Omental fat pad (tissue), 4 donors: ENCODE results near the gene FARSB. TPM values are rescaled to one million over a fixed set of nuclear protein-coding genes. Genes with fewer than 3 reads are reported as not detected.

Source experiments
- ATAC-seq: fragments of 150-250 bp; one replicate; pipeline ENCODE4 v1.9.1; 2016; ENCODE audit warnings: mild to moderate bottlenecking, moderate library complexity; ENCODE audit not compliant: low FRiP score
- DNase-seq: peaks from one replicate; pipeline ENCODE4 v3.0.0-alpha.2; 2019; ENCODE audit warnings: low spot score
- CTCF ChIP-seq, 3 donors: fragments of 450-650 bp; IDR thresholded peaks; one replicate each; pipeline ENCODE4 v1.5.1; 2016 to 2017; ENCODE audit warnings: antibody characterized with exemption in 3 of 3, mild to moderate bottlenecking in 3 of 3, moderate library complexity in 2 of 3
- total RNA-seq, 4 donors: library from RNA; depleted of rRNA; stranded (reverse); fragments of >200 nt; gene quantifications; one replicate each; pipeline ENCODE4 v1.1.0, GENCODE V29; 2016

The FARSB gene
- total RNA-seq, 4 donors from 2014 or later = 11.8 to 18.4 (median 14.8) TPM

- TF ChIP-seq CTCF (IDR thresholded peaks at IDR 0.05) = no peak
- ATAC-seq (no peak), DNase-seq (no peak)
These were observed 109.8 kb downstream of the FARSB start for GRCh38 chr2:222545823-222546795.

- TF ChIP-seq CTCF (IDR thresholded peaks at IDR 0.05) = no peak
- DNase-seq = no peak
- no peak for ATAC-seq
These were observed 111.2 kb downstream of the FARSB start for GRCh38 chr2:222544661-222545060.

- TF ChIP-seq CTCF (IDR thresholded peaks at IDR 0.05) = no peak
These were observed 117.4 kb downstream of the FARSB start for GRCh38 chr2:222538535-222538934.

GRCh38 chr2:222535477-222535876 is 120.4 kb downstream of the FARSB start:
- TF ChIP-seq CTCF (IDR thresholded peaks at IDR 0.05) = no peak
- no peak for DNase-seq
- no peak for ATAC-seq

More at GRCh38 chr2:222538535-222538934, 117.4 kb downstream of the FARSB start:
- DNase-seq (no peak), ATAC-seq (no peak)

GRCh38 chr2:222532315-222532714 is 123.6 kb downstream of the FARSB start:
- ATAC-seq = no peak
- TF ChIP-seq CTCF (IDR thresholded peaks at IDR 0.05) = no peak
- no peak for DNase-seq

- TF ChIP-seq CTCF (IDR thresholded peaks at IDR 0.05) = no peak
These were observed 129.2 kb downstream of the FARSB start for GRCh38 chr2:222526480-222527277.

More at GRCh38 chr2:222526480-222527277, 129.2 kb downstream of the FARSB start:
- no peak for DNase-seq
- ATAC-seq = no peak
